AG04450 (cell line): Measurements from ENCODE around the gene PTPRG. TPM values are rescaled to one million over a fixed set of nuclear protein-coding genes. Genes with fewer than 3 reads are reported as not detected.

ENCODE experiments used
- CTCF ChIA-PET: fragments of 300-600, 350-600 bp; formaldehyde crosslinking; extraction: SDS; loops from one replicate; lab custom pipeline; 2022; ENCODE audit warnings: antibody characterized with exemption, inconsistent platforms; lab: Charles Lee
- POLR2A ChIA-PET: fragments of 350-600 bp; formaldehyde crosslinking; extraction: SDS; loops from one replicate; lab custom pipeline; 2021; ENCODE audit warnings: antibody characterized with exemption, inconsistent platforms; lab: Yijun Ruan, JAX
- DNase-seq: peaks from one replicate; pipeline ENCODE4 v3.0.0-alpha.2; 2011; ENCODE audit warnings: low read depth, low spot score
- H3K27ac ChIP-seq: one replicate; pipeline ENCODE4 v1.5.1; 2012; ENCODE audit warnings: low read depth, low read length, control low read depth
- H3K27me3 ChIP-seq: one replicate; pipeline ENCODE4 v1.6.0; 2012; ENCODE audit warnings: low read length; ENCODE audit not compliant: control insufficient read depth, insufficient read depth
- H3K4me3 ChIP-seq: 2 replicates; pipeline ENCODE4 v1.5.1; 2011; ENCODE audit warnings: mild to moderate bottlenecking, low read depth, low read length, control low read depth
- H3K9me3 ChIP-seq: 2 replicates; pipeline ENCODE4 v1.5.1; 2012; ENCODE audit warnings: low read length; ENCODE audit not compliant: control insufficient read depth, insufficient read depth
- CTCF ChIP-seq: IDR thresholded peaks from 2 replicates; pipeline ENCODE4 v1.5.1; 2011; ENCODE audit warnings: low read depth, low read length, control low read depth, inconsistent platforms
- polyA plus RNA-seq: library from polyadenylated mRNA; depleted of rRNA; stranded (reverse); fragments of >200 nt; gene quantifications from 2 replicates; pipeline ENCODE4 v1.2.3, GENCODE V29; 2011

Gene PTPRG
- polyA plus RNA-seq, 1 experiment, result 26.5 TPM

DNA sequence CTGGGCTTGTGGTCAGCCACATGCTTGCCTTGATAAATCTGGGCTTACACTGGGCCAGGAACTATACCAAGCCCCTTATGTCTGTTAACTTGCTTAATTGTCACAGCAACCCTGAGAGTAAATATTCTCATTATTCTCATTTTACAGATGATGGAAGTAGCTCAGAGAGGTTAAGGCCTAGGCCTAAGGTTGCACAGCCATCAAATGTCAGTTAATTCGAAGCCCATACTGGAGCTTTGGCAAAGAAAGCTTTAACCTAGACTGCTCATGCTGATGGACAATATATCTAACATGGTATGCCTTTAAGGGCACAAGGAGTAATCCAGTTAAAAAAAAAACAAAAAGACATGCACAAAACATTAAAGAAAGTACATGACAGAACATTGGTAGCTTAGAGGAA lies 591.9 kb downstream of the PTPRG start:
- H3K27ac ChIP-seq, result no peak overlapping the region
- TF ChIP-seq CTCF, result no peak
- no peaks in the 10 kb centered on the region for H3K27me3 ChIP-seq
- CTCF ChIA-PET, result interaction anchor here (0.7 kb wide), 1 partner anchor 8 kb away, joined by 5 read pairs; no protein-coding TSS in a partner anchor
- no peak for DNase-seq
- H3K9me3 ChIP-seq, result no peaks in the 10 kb centered on the region
- no peak overlapping the region for H3K4me3 ChIP-seq
- POLR2A ChIA-PET, result no interaction called here

- Histone ChIP-seq H3K27me3 (no peaks in the 10 kb centered on the region), H3K27ac (no peak overlapping the region), H3K9me3 (no peaks in the 10 kb centered on the region), H3K4me3 (no peak overlapping the region)
- no peak for TF ChIP-seq CTCF
- POLR2A ChIA-PET, result no interaction called here
- CTCF ChIA-PET, result interaction anchor here (1.0 to 1.1 kb wide), 2 partner anchors 34 to 46 kb away, joined by 3 to 4 read pairs; no protein-coding TSS in a partner anchor
- no peak for DNase-seq
These were observed 593.2 kb downstream of the PTPRG start for GRCh38 chr3:62154457-62155148.

GRCh38 chr3:62159056-62159708 lies 597.8 kb downstream of the PTPRG start:
- POLR2A ChIA-PET, result no interaction called here
- no peak for TF ChIP-seq CTCF
- no peaks in the 10 kb centered on the region for H3K27me3 ChIP-seq
- no peaks in the 10 kb centered on the region for H3K9me3 ChIP-seq
- CTCF ChIA-PET, result interaction anchor here (1.1 kb wide), 1 partner anchor 10 kb away, joined by 5 read pairs; no protein-coding TSS in a partner anchor
- no peak overlapping the region for H3K27ac ChIP-seq
- no peak for DNase-seq
- no peak overlapping the region for H3K4me3 ChIP-seq

DNA sequence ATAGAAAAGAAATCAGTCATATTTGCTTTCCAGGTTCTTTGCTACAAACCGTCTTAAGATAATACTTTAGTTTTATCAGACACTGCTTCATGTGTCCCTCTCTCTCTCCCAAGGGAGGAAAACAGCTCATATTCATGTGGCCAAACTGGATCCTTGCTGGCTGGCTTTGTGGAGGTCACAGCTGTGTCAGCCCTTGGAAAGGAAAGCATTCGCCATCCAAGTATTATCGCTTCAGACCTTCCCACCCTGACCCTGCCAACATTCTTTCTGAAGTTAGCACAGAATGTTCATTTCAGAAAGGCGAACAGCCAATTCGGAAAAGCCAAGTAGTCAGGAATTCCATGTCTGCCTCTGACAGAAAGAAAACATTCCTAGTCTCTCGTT lies 598.3 kb downstream of the PTPRG start:
- Histone ChIP-seq H3K4me3 (no peak overlapping the region), H3K9me3 (no peaks in the 10 kb centered on the region), H3K27me3 (no peaks in the 10 kb centered on the region), H3K27ac (no peak overlapping the region)
- ChIA-PET POLR2A (no interaction called here), CTCF (interaction anchor here (1.1 kb wide), 1 partner anchor 11 kb away, joined by 5 read pairs; no protein-coding TSS in a partner anchor)
- TF ChIP-seq CTCF, result no peak
- DNase-seq, result no peak

GRCh38 chr3:62161371-62161770 lies 600.0 kb downstream of the PTPRG start:
- CTCF ChIA-PET, result interaction anchor here (0.6 to 1.1 kb wide), 2 partner anchors 26 to 422 kb away, joined by 3 to 4 read pairs; no protein-coding TSS in a partner anchor
- H3K27me3 ChIP-seq, result no peaks in the 10 kb centered on the region
- no peak overlapping the region for H3K4me3 ChIP-seq
- no peaks in the 10 kb centered on the region for H3K9me3 ChIP-seq
- POLR2A ChIA-PET, result no interaction called here
- DNase-seq, result no peak
- H3K27ac ChIP-seq, result no peak overlapping the region
- TF ChIP-seq CTCF, result no peak
